Omental fat pad (tissue), 4 donors: ENCODE data around the gene CACNA1F. TPM values are rescaled to one million over a fixed set of nuclear protein-coding genes. Genes with fewer than 3 reads are reported as not detected.

Experiments
- ATAC-seq: fragments of 150-250 bp; one replicate; pipeline ENCODE4 v1.9.1; 2016; ENCODE audit warnings: mild to moderate bottlenecking, moderate library complexity; ENCODE audit not compliant: low FRiP score
- DNase-seq: peaks from one replicate; pipeline ENCODE4 v3.0.0-alpha.2; 2019; ENCODE audit warnings: low spot score
- CTCF ChIP-seq, 3 donors: fragments of 450-650 bp; IDR thresholded peaks; one replicate each; pipeline ENCODE4 v1.5.1; 2016 to 2017; ENCODE audit warnings: antibody characterized with exemption in 3 of 3, mild to moderate bottlenecking in 3 of 3, moderate library complexity in 2 of 3
- total RNA-seq, 4 donors: library from RNA; depleted of rRNA; stranded (reverse); fragments of >200 nt; gene quantifications; one replicate each; pipeline ENCODE4 v1.1.0, GENCODE V29; 2016

CACNA1F gene
- total RNA-seq, 4 donors from 2014 or later: 0.19 to 0.60 (median 0.34) TPM

GRCh38 chrX:49214996-49215526 is 18.1 kb downstream of the CACNA1F start:
- TF ChIP-seq CTCF (IDR thresholded peaks at IDR 0.05): no peak
- no peak for DNase-seq
- ATAC-seq: no peak

- DNase-seq (no peak), ATAC-seq (no peak)
- TF ChIP-seq CTCF (IDR thresholded peaks at IDR 0.05): no peak
Measured at GRCh38 chrX:49214416-49214815, 18.7 kb downstream of the CACNA1F start.

GRCh38 chrX:49212861-49213260 is 20.3 kb downstream of the CACNA1F start:
- ATAC-seq (no peak), DNase-seq (no peak)
- TF ChIP-seq CTCF (IDR thresholded peaks at IDR 0.05): no peak

GRCh38 chrX:49212209-49212608 is 20.9 kb downstream of the CACNA1F start:
- ATAC-seq (no peak), DNase-seq (no peak)
- no peak for TF ChIP-seq CTCF (IDR thresholded peaks at IDR 0.05)

GRCh38 chrX:49211074-49211473 is 22.1 kb downstream of the CACNA1F start:
- ATAC-seq (no peak), DNase-seq (no peak)
- TF ChIP-seq CTCF (IDR thresholded peaks at IDR 0.05): no peak

- ATAC-seq (no peak), DNase-seq (no peak)
- TF ChIP-seq CTCF (IDR thresholded peaks at IDR 0.05): no peak
Measured at GRCh38 chrX:49210406-49210805, 22.7 kb downstream of the CACNA1F start.

GRCh38 chrX:49209434-49210251 is 23.5 kb downstream of the CACNA1F start:
- TF ChIP-seq CTCF (IDR thresholded peaks at IDR 0.05): no peak
- ATAC-seq: no peak
- no peak for DNase-seq
